ENCODE measurements around the gene ISLR2.

ISLR2 gene

DNA sequence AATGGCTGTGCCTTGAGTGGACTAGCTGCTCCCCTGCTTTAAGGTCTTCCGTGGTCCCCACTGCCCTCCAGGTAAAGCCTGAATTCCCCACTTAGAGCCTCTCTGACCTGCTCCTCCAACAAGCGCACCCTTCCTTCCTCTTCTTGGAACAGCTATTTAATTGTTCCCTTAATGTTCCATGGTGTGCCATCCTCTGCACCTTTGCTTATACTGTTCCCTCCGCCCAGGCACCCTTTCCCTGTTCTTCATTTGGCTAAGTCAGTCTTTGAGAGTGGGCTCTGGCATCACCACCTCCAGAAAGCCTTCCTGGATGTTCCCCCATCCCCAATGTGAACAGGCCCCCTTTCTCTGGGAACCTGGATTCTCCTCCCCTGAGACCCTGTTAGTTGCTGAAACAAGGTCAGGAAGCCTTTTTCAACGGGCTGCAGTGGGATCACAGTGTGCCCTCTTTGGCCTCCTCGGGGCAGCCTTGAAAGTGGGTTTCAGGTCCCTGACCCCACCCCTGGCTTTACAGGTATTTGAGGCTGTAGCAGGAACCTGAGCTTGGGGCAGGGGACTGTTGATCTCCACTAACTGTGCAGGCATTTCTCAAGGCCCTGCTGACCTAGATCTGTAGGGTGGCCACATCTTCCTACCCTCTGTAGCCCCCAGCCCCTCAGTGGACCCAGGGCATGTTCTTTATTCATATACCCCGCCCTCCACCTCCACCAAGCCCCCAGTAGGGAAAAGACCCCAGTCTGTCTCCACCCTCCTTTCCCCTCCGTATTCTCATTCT is 48.1 kb downstream of the ISLR2 start:
- DNase-seq (ENCODE audit: low spot score), result no peak

DNA sequence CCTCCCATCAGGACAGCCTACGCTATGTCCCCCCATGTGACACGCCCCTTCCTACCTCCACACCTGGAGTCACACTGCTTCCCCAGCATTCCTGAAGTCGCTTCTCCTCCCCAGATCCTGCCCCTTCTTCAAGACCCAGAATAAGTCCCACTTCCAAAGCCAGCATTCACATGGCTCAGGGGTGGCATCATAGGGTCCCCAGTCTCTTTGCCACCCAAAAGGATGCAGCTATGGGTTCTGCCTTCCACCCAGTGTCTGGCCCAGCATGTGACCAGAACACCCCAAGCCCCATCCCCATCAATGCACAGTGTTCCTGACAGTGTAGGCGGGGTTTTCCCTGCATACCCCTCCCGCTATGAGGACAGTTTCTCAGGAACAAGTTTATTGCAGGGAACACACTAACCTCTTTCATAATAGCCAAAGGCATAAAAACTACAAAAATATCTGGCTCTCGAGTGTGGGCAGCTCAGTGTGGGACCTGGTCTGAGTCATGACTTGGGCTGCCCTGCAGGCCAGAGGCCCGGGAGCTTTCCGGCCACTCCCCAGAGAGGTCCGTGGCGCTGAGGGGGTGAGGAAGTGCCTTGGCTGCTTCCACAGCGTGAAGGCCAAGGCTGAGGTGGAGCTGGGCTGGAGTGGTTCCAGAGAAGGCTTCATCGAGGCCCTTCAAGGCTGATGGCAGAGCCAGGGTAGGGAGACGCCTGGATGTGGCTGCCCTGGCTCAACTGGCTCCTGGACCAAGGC is 48.9 kb downstream of the ISLR2 start:
- DNase-seq (ENCODE audit: low spot score), result no peak

DNA sequence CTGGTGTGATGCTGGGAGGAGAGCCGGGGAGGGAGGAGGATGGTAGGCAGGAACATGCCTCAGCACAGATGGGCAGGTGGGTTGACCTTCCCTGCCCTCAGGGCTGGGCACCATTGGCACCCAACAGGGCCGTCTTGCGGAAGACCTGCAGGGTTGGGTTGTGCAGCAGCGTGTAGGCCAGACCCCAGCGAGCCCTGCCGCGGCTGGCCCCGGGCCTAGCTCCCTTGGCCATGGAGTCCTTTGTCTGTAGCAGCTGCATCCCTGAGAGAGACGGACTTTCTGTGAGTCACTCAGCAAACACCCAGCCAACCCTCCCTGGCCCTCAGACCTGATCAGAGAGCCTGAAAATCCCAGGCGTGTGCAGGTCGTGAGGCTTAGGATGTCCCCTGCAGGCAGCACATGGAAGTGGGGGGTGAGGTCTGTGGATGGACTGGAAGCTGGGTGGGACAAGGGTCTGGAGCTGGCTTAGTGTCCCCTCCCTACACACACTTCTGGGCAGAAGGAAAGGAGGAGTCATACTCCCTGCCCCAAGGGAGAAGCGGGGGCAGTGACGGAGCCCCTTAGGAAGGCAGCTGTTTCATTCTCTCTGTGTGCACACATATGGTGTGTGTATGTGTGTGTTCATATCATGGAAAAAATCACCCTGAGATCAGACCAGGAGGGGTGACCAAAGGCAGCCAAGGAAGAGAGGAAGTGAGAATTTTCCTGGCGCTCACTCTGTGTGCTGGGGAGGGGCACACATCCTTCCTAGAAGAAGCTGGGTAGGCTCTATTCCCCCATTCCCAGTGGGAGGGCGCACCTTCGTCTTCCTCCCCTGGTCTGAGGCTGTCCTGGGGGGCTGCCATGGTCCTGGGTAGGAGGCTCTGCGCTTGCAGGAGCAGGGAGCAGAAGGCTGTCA is 49.8 kb downstream of the ISLR2 start:
- no peak for DNase-seq (ENCODE audit: low spot score)

DNA sequence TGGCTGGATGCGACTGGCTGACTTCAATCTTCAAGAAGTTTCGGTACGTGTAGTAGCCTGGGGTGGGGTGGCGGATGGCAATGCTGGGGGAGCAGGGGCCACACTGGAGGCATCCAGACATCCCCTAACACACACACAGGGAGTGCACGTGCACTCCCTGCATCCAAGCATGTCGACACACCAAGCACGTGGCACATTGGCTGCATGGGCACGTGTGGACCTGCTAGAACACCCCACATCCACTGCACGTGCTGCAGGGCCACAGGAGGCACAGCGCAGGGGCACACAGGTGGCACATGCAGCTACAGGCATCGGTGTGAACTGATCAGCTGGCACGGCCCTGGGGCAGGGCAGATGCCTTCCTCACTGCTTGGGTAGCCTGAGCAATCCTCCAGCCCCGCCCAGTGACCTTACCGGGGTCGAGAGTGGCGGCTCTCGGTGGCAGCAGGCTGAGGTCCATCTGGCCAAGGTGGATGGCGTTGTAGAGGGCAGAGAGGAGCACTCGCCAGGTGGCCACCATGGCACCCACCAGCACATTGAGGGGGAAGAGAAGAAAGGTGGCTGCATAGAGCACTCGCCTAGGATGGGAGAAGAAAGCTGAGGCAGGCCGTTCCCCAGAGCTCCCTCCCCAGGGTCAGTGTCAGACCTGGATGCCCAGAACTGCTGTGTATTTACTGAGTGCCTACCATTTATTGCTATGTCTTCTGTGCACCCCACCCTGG is 50.7 kb downstream of the ISLR2 start:
- no peak for DNase-seq (ENCODE audit: low spot score)

DNA sequence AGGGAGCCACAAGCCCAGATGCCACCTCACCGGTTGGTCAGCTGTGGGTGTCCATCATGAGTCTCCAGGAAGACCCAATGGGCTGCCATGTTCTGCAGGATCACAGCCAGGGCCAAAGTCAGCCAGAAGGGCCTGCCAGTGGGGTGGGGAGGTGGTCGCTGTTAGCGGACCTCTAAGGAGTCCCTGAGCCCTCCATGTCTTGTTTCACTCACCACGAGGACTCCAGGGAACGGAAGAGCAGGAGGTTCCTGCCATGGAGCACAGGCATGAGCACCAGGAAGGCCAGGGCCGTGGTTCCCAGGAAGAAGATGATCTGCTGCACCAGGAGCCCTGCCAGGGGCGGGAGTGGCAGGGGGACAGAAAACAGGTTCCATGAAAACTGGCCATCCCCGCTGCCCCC is 51.7 kb downstream of the ISLR2 start:
- DNase-seq (ENCODE audit: low spot score), result no peak

DNA sequence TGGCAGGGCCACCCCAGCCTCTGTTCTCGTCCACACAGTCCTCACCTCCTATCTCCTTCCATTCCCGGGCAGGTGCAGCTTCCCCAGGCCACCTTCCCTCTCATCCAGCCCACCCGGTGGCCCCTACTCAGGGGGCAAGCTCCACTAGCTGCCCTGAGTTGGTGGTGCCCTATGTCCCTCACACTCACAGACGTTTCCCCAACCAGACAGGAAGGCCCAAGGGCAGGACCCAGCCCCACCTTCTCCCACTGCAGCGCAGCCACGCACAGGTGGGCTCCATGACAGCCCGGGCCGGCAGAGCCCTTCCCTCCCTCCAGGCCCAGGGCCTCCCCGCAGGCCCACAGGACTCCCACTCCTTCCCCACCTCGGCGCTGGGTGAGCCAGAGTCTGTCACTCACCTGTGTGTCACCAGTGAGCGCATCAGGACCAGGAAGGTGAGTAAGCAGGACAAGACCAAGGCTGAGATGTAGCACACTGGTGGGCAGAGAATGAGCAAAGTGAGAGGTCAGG is 54.3 kb downstream of the ISLR2 start:
- DNase-seq (ENCODE audit: low spot score), result no peak

DNA sequence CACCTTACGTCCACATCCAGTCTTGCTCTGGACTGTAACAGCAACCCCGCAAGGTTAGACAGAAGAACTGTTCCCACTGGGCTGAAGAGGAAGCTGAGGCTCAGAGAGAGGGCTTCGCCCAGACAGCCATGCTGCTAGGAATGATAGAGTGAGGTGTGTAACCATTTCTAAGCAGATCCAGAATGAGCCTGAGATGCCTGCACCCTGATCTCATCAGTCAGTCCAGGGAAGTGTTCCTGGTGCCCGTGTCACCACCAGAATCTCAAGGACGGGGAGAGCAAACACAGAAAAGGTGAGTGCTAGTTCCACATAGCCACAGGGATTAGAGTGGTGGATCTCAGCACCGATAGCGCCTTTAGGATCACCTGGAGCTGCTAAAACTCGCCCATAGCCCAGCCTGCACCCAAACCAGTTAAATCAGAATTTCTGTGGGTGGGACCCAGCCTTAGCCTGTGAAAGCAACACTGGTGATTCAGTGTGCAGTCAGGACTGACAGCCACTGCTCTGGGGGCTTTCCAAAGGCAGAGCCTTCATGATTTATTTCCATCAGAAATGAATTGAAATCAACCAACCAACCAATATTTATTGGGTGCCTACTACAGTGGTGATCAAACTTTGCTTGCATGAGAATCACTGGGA is 55.4 kb downstream of the ISLR2 start:
- no peak for DNase-seq (ENCODE audit: low spot score)
